OCI-LY3 (cell line): ENCODE results near the gene ATOH8.
A peak's percentile ranks its signal among the peaks of the same experiment; 100 is the strongest.

Experiments used
- H2AFZ ChIP-seq: fragments of 200-600, 300-600 bp; shearing (Covaris generic); 2 replicates; pipeline ENCODE4 v1.6.0; 2014; ENCODE audit warnings: antibody characterized with exemption, low read depth, low read length
- H3K27ac ChIP-seq: fragments of 200-600, 300-600 bp; sonication (generic); 2 replicates; pipeline ENCODE4 v1.5.1; 2014; ENCODE audit warnings: mild to moderate bottlenecking, low read length, moderate library complexity, mixed read lengths
- H3K27me3 ChIP-seq: fragments of 200-600, 300-600 bp; sonication (generic); 2 replicates; pipeline ENCODE4 v1.6.1; 2014; ENCODE audit warnings: low read depth, low read length, mixed read lengths
- H3K36me3 ChIP-seq: fragments of 200-600, 300-600 bp; sonication (generic); replicated peaks from 2 replicates; pipeline ENCODE3; 2014; ENCODE audit warnings: low read depth, low read length, mixed read lengths
- H3K4me1 ChIP-seq: fragments of 300-600, 200-600 bp; sonication (generic); 2 replicates; pipeline ENCODE4 v1.6.1; 2014; ENCODE audit warnings: low read length, mixed read lengths
- H3K4me2 ChIP-seq: fragments of 200-600, 300-600 bp; sonication (generic); 2 replicates; pipeline ENCODE4 v1.6.1; 2014; ENCODE audit warnings: low read length, mixed read lengths
- H3K4me3 ChIP-seq: fragments of 300-600, 200-600 bp; sonication (generic); 2 replicates; pipeline ENCODE4 v1.5.1; 2014; ENCODE audit warnings: antibody characterized with exemption, mild to moderate bottlenecking, low read length, moderate library complexity
- H3K79me2 ChIP-seq: fragments of 300-600, 200-600 bp; shearing (Covaris generic); 2 replicates; pipeline ENCODE4 v1.6.1; 2014; ENCODE audit warnings: mild to moderate bottlenecking, low read length, mixed read lengths
- H3K9ac ChIP-seq: fragments of 300-600, 200-600 bp; shearing (Covaris generic); 2 replicates; pipeline ENCODE4 v1.6.0; 2014; ENCODE audit warnings: mild to moderate bottlenecking, low read length, moderate library complexity
- H3K9me3 ChIP-seq: fragments of 200-600, 300-600 bp; shearing (Covaris generic); 2 replicates; pipeline ENCODE4 v1.6.1; 2014; ENCODE audit warnings: low read length, mixed read lengths; ENCODE audit not compliant: insufficient read depth
- H4K20me1 ChIP-seq: fragments of 200-600, 300-600 bp; sonication (generic); 2 replicates; pipeline ENCODE4 v1.6.1; 2016; ENCODE audit warnings: low read length, mixed read lengths; ENCODE audit not compliant: insufficient read depth
- CTCF ChIP-seq: fragments of 200-600, 300-600 bp; sonication (generic); IDR thresholded peaks from 2 replicates; pipeline ENCODE4 v1.5.1; 2014; ENCODE audit warnings: antibody characterized with exemption, low read length, low read depth
- EZH2phosphoT487 ChIP-seq: fragments of 200-600 bp; shearing (Covaris generic); IDR thresholded peaks from 2 replicates; pipeline ENCODE4 v1.6.1; 2018; ENCODE audit warnings: antibody characterized with exemption, mixed run types, low read depth

Gene ATOH8

GRCh38 chr2:85804583-85804982, 50.8 kb downstream of the ATOH8 start:
- Histone ChIP-seq H4K20me1 (no peaks in the 10 kb centered on the region), H3K36me3 (no peaks in the 10 kb centered on the region), H3K27ac (no peak overlapping the region), H3K4me2 (peak overlapping the region; percentile 18; the same call in 1 of the 2 replicates), H3K4me3 (no peak overlapping the region), H3K9ac (no peak overlapping the region), H3K4me1 (peaks cover 11% of the 10 kb centered on the region), H2AFZ (peak overlapping the region; percentile 63), H3K27me3 (no peaks in the 10 kb centered on the region), H3K79me2 (no peaks in the 10 kb centered on the region), H3K9me3 (no peaks in the 10 kb centered on the region)
- TF ChIP-seq CTCF, result peak; percentile 54
- TF ChIP-seq EZH2phosphoT487, result no peak

GRCh38 chr2:85806358-85807118, 52.7 kb downstream of the ATOH8 start:
- Histone ChIP-seq H2AFZ (no peak overlapping the region), H3K9me3 (no peaks in the 10 kb centered on the region), H3K79me2 (no peaks in the 10 kb centered on the region), H3K4me2 (no peak overlapping the region), H3K27me3 (no peaks in the 10 kb centered on the region), H3K4me3 (no peak overlapping the region), H3K9ac (no peak overlapping the region), H4K20me1 (no peaks in the 10 kb centered on the region), H3K27ac (no peak overlapping the region), H3K4me1 (peaks cover 11% of the 10 kb centered on the region), H3K36me3 (no peaks in the 10 kb centered on the region)
- TF ChIP-seq CTCF, result no peak
- no peak for TF ChIP-seq EZH2phosphoT487

- Histone ChIP-seq H4K20me1 (no peaks in the 10 kb centered on the region), H2AFZ (no peak overlapping the region), H3K4me1 (peaks cover 11% of the 10 kb centered on the region), H3K9ac (no peak overlapping the region), H3K9me3 (no peaks in the 10 kb centered on the region), H3K27ac (no peak overlapping the region), H3K27me3 (no peaks in the 10 kb centered on the region), H3K79me2 (no peaks in the 10 kb centered on the region), H3K36me3 (no peaks in the 10 kb centered on the region), H3K4me2 (no peak overlapping the region), H3K4me3 (no peak overlapping the region)
- TF ChIP-seq EZH2phosphoT487, result no peak
These were observed 54.0 kb downstream of the ATOH8 start for GRCh38 chr2:85807756-85808155.

GRCh38 chr2:85810371-85811179, 56.8 kb downstream of the ATOH8 start:
- Histone ChIP-seq H3K27ac (no peak overlapping the region), H4K20me1 (no peaks in the 10 kb centered on the region), H3K9me3 (no peaks in the 10 kb centered on the region), H2AFZ (no peak overlapping the region), H3K36me3 (no peaks in the 10 kb centered on the region), H3K27me3 (no peaks in the 10 kb centered on the region), H3K4me2 (no peak overlapping the region), H3K9ac (no peak overlapping the region), H3K4me1 (peaks cover 8% of the 10 kb centered on the region), H3K4me3 (no peak overlapping the region), H3K79me2 (no peaks in the 10 kb centered on the region)
- TF ChIP-seq CTCF (no peak), EZH2phosphoT487 (no peak)
